SK-N-SH (cell line): Measurements from ENCODE around the gene CACNA1E. TPM values are rescaled to one million over a fixed set of nuclear protein-coding genes. Genes with fewer than 3 reads are reported as not detected.

Experiments used
- CTCF ChIA-PET: fragments of 300-600, 350-600 bp; formaldehyde crosslinking; extraction: SDS; loops from one replicate; lab custom pipeline; 2021; lab: Yijun Ruan, JAX
- POLR2A ChIA-PET: fragments of 350-600 bp; sonication (Branson Sonifier 250); formaldehyde crosslinking; extraction: SDS; loops from one replicate; lab custom pipeline; 2020; ENCODE audit warnings: antibody characterized with exemption, inconsistent platforms; lab: Yijun Ruan, JAX
- DNase-seq: peaks from one replicate; pipeline ENCODE4 v3.0.0; 2012
- H2AFZ ChIP-seq: fragments of 200-600 bp; sonication (generic); 2 replicates; pipeline ENCODE4 v1.8.1; 2016; ENCODE audit warnings: antibody characterized with exemption, mild to moderate bottlenecking, low read depth
- H3F3A ChIP-seq: fragments of 200-600 bp; sonication (generic); replicated peaks from 2 replicates; pipeline ENCODE3; 2016; ENCODE audit warnings: antibody characterized with exemption, mild to moderate bottlenecking; ENCODE audit not compliant: insufficient read depth
- H3K27ac ChIP-seq, 2 experiments: fragments of 200-500 bp in 1 of 2; fragments of 200-600 bp in 1 of 2; sonication (Bioruptor generic) in 1 of 2; sonication (generic), shearing (Covaris generic) in 1 of 2; 2 replicates each; pipeline versions ENCODE4 v1.5.1 to v1.6.1; 2014 to 2016; ENCODE audit warnings: low read depth in 2 of 2, inconsistent platforms in 1 of 2, low read length in 1 of 2, mild to moderate bottlenecking in 1 of 2, mixed read lengths in 1 of 2
- H3K27me3 ChIP-seq: fragments of 200-600 bp; sonication (generic), shearing (Covaris generic); 2 replicates; pipeline ENCODE4 v1.6.1; 2016; ENCODE audit warnings: mixed run types; ENCODE audit not compliant: insufficient read depth
- H3K36me3 ChIP-seq, 2 experiments: fragments of 200-500 bp in 1 of 2; fragments of 200-600 bp in 1 of 2; sonication (Bioruptor generic) in 1 of 2; sonication (generic) in 1 of 2; replicated peaks in 1 of 2; 2 replicates each; pipeline versions ENCODE3 to v1.5.1; 2014 to 2016; ENCODE audit warnings: low read length in 1 of 2, mild to moderate bottlenecking in 1 of 2; ENCODE audit not compliant: insufficient read depth in 2 of 2, control insufficient read depth in 1 of 2
- H3K4me1 ChIP-seq, 2 experiments: fragments of 200-500 bp in 1 of 2; fragments of 200-600 bp in 1 of 2; sonication (Bioruptor generic) in 1 of 2; sonication (generic), shearing (Covaris generic) in 1 of 2; 2 replicates each; pipeline versions ENCODE4 v1.5.1 to v1.6.1; 2014 to 2016; ENCODE audit warnings: low read depth in 1 of 2, low read length in 1 of 2, mixed run types in 1 of 2; ENCODE audit not compliant: insufficient read depth in 2 of 2, control insufficient read depth in 1 of 2
- H3K4me2 ChIP-seq: fragments of 200-600 bp; sonication (generic), shearing (Covaris generic); 2 replicates; pipeline ENCODE4 v1.6.1; 2017; ENCODE audit warnings: mixed run types
- H3K4me3 ChIP-seq, 2 experiments: fragments of 200-500 bp in 1 of 2; fragments of 200-600 bp in 1 of 2; sonication (Bioruptor generic) in 1 of 2; sonication (generic), shearing (Covaris generic) in 1 of 2; 2 replicates each; pipeline versions ENCODE4 v1.5.1 to v1.8.1; 2014 to 2016; ENCODE audit warnings: low read depth in 2 of 2, inconsistent platforms in 1 of 2, low read length in 1 of 2, mild to moderate bottlenecking in 1 of 2, mixed read lengths in 1 of 2, moderate library complexity in 1 of 2
- H3K79me2 ChIP-seq: fragments of 200-600 bp; sonication (generic); 2 replicates; pipeline ENCODE4 v1.8.1; 2017; ENCODE audit warnings: mild to moderate bottlenecking; ENCODE audit not compliant: insufficient read depth
- H3K9ac ChIP-seq: fragments of 200-600 bp; sonication (generic); 2 replicates; pipeline ENCODE4 v1.6.1; 2017; ENCODE audit warnings: mixed run types
- H3K9me2 ChIP-seq: fragments of 200-600 bp; sonication (generic); 2 replicates; pipeline ENCODE4 v1.6.1; 2017; ENCODE audit warnings: mixed run types
- H3K9me3 ChIP-seq: fragments of 200-600 bp; sonication (generic); 2 replicates; pipeline ENCODE4 v1.6.1; 2017; ENCODE audit warnings: mixed run types, mild to moderate bottlenecking, moderate library complexity
- H4K20me1 ChIP-seq: fragments of 200-600 bp; sonication (generic); 2 replicates; pipeline ENCODE4 v1.6.1; 2017; ENCODE audit warnings: mild to moderate bottlenecking, mixed run types; ENCODE audit not compliant: insufficient read depth
- CHD2 ChIP-seq: fragments of 150-350 bp; IDR thresholded peaks from 2 replicates; pipeline ENCODE4 v1.6.1; 2018; ENCODE audit warnings: low read length; ENCODE audit not compliant: partially characterized antibody
- CTCF ChIP-seq: fragments of 200-600 bp; sonication (generic); IDR thresholded peaks from 2 replicates; pipeline ENCODE4 v1.6.1; 2017; ENCODE audit warnings: antibody characterized with exemption, mild to moderate bottlenecking, moderate library complexity
- EP300 ChIP-seq, 2 experiments: IDR thresholded peaks; 2 replicates each; pipeline versions ENCODE4 v1.4.0 to v1.6.1; 2012; ENCODE audit warnings: borderline replicate concordance in 1 of 2, low read depth in 1 of 2, low read length in 1 of 2
- FOXJ3 ChIP-seq: sonication (generic); formaldehyde crosslinking; IDR thresholded peaks from 2 replicates; pipeline ENCODE4 v1.5.1; 2020; ENCODE audit warnings: mild to moderate bottlenecking, missing genetic modification reagents
- GABPA ChIP-seq: IDR thresholded peaks from 2 replicates; pipeline ENCODE4 v1.4.0; 2012; ENCODE audit warnings: low read depth, mild to moderate bottlenecking
- GATA2 ChIP-seq: sonication (generic); formaldehyde crosslinking; IDR thresholded peaks from 2 replicates; pipeline ENCODE4 v1.5.0; 2020; ENCODE audit warnings: mild to moderate bottlenecking, missing genetic modification reagents
- IRF3 ChIP-seq: fragments of 150-350 bp; IDR thresholded peaks from 2 replicates; pipeline ENCODE4 v1.6.1; 2016; ENCODE audit warnings: mild to moderate bottlenecking, low read depth, low read length
- MAX ChIP-seq: IDR thresholded peaks from 2 replicates; pipeline ENCODE4 v1.4.0; 2012; ENCODE audit warnings: low read depth
- NFIC ChIP-seq: IDR thresholded peaks from 2 replicates; pipeline ENCODE4 v1.4.0; 2012; ENCODE audit warnings: borderline replicate concordance
- NRF1 ChIP-seq: IDR thresholded peaks from 2 replicates; pipeline ENCODE4 v1.6.1; 2012; ENCODE audit warnings: low read depth, mild to moderate bottlenecking, low read length
- PBX3 ChIP-seq: IDR thresholded peaks from 2 replicates; pipeline ENCODE4; 2012
- POLR2AphosphoS5 ChIP-seq: IDR thresholded peaks from 2 replicates; pipeline ENCODE4 v1.6.1; 2012; ENCODE audit warnings: low read depth, low read length
- RAD21 ChIP-seq: IDR thresholded peaks from 2 replicates; pipeline ENCODE4 v1.6.1; 2012; ENCODE audit warnings: mild to moderate bottlenecking, low read length
- RCOR1 ChIP-seq: fragments of 150-350 bp; IDR thresholded peaks from 2 replicates; pipeline ENCODE4 v1.6.1; 2017; ENCODE audit warnings: antibody characterized with exemption, low read length
- REST ChIP-seq: IDR thresholded peaks from 2 replicates; pipeline ENCODE4 v1.6.1; 2012; ENCODE audit warnings: mild to moderate bottlenecking, low read depth, low read length, moderate library complexity
- RFX5 ChIP-seq: IDR thresholded peaks from 2 replicates; pipeline ENCODE4 v1.6.1; 2012; ENCODE audit warnings: mild to moderate bottlenecking, improper control_type of control experiment, low read length
- SIN3A ChIP-seq: IDR thresholded peaks from 2 replicates; pipeline ENCODE4 v1.6.1; 2012; ENCODE audit warnings: low read depth, mild to moderate bottlenecking, low read length, moderate library complexity, borderline replicate concordance
- TAF1 ChIP-seq: IDR thresholded peaks from 2 replicates; pipeline ENCODE4 v1.6.1; 2012; ENCODE audit warnings: low read depth, mild to moderate bottlenecking, low read length, moderate library complexity, borderline replicate concordance
- TEAD4 ChIP-seq: IDR thresholded peaks from 2 replicates; pipeline ENCODE4 v1.4.0; 2012; ENCODE audit warnings: mild to moderate bottlenecking, borderline replicate concordance; ENCODE audit not compliant: insufficient read depth
- USF1 ChIP-seq: IDR thresholded peaks from 2 replicates; pipeline ENCODE4 v1.4.0; 2012; ENCODE audit warnings: low read depth, borderline replicate concordance
- ZBTB33 ChIP-seq: IDR thresholded peaks from 2 replicates; pipeline ENCODE4 v1.4.0; 2012; ENCODE audit warnings: low read depth, borderline replicate concordance
- polyA plus RNA-seq, 3 experiments: library from polyadenylated mRNA; depleted of rRNA; stranded (reverse); fragments of >200 nt; gene quantifications; 2 replicates each; pipeline ENCODE4 v1.2.3, GENCODE V29; 2012

The CACNA1E gene
- polyA plus RNA-seq, 1 of the 3 experiments (the other 2 are of a cell fraction) = not detected

GRCh38 chr1:181440510-181440909 lies 42.8 kb upstream of the CACNA1E start (continued):
- TF ChIP-seq CHD2 = no peak
- TF ChIP-seq EP300 (IDR thresholded peaks at IDR 0.05; ENCODE audit: borderline replicate concordance in 1 of 2, low read depth in 1 of 2, low read length in 1 of 2) = no peak
- no peak for TF ChIP-seq RAD21
- TF ChIP-seq RCOR1 = no peak
- no peak for TF ChIP-seq GATA2 (CRISPR knock-in tag)
- TF ChIP-seq NFIC = no peak

GRCh38 chr1:181442181-181442525 lies 41.2 kb upstream of the CACNA1E start:
- Histone ChIP-seq H2AFZ (no peak overlapping the region), H3K36me3 (no peaks in the 10 kb centered on the region), H4K20me1 (no peaks in the 10 kb centered on the region), H3F3A (no peaks in the 10 kb centered on the region), H3K4me3 (no peak overlapping the region), H3K4me1 (peaks cover 0 to 2% of the 10 kb centered on the region in 2 experiments; a peak in 1 of 4 replicates), H3K27me3 (no peaks in the 10 kb centered on the region), H3K27ac (no peak overlapping the region), H3K9me3 (no peaks in the 10 kb centered on the region), H3K9ac (no peak overlapping the region), H3K9me2 (no peaks in the 10 kb centered on the region), H3K4me2 (no peak overlapping the region), H3K79me2 (no peaks in the 10 kb centered on the region)
- CTCF ChIA-PET = interaction anchor here (2.3 to 2.7 kb wide), 2 partner anchors 17 to 252 kb away, joined by 7 to 9 read pairs; no protein-coding TSS in a partner anchor
- DNase-seq = no peak
- POLR2A ChIA-PET = no interaction called here
- no peak for TF ChIP-seq REST
- TF ChIP-seq PBX3 = no peak
- no peak for TF ChIP-seq RCOR1
- TF ChIP-seq ZBTB33 = no peak
- TF ChIP-seq TEAD4 = no peak
- no peak for TF ChIP-seq GABPA
- TF ChIP-seq TAF1 = no peak
- no peak for TF ChIP-seq NRF1
- no peak for TF ChIP-seq CTCF
- no peak for TF ChIP-seq POLR2AphosphoS5
- no peak for TF ChIP-seq MAX
- no peak for TF ChIP-seq FOXJ3 (CRISPR knock-in tag)
- no peak for TF ChIP-seq GATA2 (CRISPR knock-in tag)
- no peak for TF ChIP-seq RFX5
- no peak for TF ChIP-seq IRF3
- no peak for TF ChIP-seq SIN3A
- TF ChIP-seq NFIC = no peak
- no peak for TF ChIP-seq USF1
